Right kidney (tissue), 1 donor: ENCODE results near the gene TDRD7.

Experiments
- DNase-seq: peaks from one replicate; pipeline ENCODE4 v3.0.0-alpha.2; 2016

TDRD7 gene

DNA sequence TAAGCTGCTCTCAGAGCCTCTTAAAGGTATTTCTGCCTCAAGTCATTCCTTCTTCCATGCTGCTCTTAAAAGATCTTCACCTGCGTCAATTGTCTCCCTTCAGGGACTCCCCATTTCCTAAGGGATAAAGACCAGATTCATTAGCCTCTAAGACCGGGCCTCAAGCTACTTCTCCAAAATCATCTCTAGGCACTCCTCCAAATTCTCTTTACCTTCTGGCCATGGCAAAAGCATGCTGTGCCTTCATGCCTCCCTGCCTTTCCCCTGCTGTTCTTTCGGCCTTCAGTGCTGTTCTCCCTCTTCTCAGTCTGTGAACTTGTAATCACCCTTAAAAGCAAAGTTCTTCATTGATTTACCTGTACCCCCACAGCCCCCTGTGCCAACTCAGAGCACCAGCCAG lies 93.9 kb downstream of the TDRD7 start:
- no peak for DNase-seq

DNA sequence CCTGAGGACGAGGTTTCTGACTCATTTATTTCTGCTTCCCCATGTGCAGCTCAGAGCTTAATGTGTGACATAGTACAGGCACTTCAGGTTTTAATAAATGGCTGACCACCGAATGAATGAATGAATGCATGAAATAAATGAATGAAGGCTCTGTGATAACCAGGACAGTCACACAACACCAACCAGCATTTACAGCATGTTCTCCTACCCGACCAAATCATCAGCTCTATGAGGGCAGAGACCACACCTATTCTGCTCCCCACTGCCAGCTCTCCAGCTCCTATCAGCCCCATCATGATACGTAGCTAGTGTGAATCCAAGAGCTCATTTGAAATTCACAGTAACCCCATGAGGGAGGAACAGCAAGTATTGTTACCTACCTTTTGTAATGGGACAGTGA lies 94.4 kb downstream of the TDRD7 start:
- DNase-seq: no peak

DNA sequence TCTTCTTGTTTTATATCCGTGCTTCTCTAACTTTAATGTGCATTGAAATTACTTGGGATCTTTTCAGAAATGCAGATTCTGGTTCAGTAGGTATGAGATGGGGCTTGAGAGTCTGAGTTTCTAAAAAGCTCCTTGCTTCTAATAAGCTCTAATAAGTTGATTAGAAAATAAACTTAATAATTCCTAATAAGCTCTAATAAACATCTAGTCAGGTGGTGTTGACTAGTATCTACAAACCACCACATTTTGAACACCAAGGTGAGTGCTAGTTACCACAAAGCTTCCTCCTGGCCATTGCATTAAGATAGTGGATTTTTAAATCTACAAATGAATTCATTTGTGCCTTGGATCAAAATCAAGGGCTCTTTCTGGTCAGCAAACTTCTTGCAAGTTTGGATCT lies 94.9 kb downstream of the TDRD7 start:
- no peak for DNase-seq

DNA sequence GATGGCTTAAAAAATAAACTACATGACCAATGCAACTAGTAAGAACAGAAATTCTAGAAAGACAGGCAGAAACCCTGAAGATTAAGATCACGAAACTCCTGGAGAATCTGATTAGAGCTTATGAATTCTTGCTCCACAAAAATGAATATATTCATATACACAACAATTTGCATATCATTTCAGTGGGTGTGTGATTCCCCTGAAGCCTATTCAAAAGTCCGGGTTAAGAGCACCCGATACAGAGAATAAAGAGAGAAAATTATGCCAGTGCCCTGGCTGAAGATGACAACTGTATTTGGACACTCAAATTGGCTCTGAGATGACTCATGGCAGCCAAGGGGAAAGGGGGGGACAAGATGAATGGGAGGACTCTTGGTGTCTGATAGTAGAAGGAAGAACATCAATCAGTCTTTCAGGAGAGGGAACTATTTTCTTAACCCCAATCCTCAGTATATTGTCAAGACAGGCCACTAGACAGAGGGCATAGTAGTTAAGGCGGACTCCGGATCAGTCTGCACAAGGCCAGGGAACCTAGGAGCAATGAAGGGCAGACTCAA lies 95.6 kb downstream of the TDRD7 start:
- no peak for DNase-seq

DNA sequence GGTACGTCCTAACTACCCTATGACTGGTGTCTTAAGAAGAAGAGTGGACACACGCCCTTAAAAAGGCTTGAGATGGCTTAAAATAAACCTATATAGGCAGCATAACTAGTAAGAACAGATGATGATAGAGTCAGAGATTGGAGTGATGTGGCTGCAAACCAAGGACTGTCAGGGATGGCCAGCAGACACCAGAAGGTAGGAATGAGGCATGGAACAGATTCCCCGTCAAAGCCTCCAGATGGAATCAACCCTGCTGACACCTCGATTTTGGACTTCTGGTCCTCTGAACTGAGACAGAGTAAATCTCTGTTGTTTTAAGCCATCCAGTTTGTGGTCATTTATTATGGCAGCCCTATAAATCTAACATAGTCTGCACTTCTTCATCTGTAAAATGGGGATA lies 97.0 kb downstream of the TDRD7 start:
- no peak for DNase-seq

DNA sequence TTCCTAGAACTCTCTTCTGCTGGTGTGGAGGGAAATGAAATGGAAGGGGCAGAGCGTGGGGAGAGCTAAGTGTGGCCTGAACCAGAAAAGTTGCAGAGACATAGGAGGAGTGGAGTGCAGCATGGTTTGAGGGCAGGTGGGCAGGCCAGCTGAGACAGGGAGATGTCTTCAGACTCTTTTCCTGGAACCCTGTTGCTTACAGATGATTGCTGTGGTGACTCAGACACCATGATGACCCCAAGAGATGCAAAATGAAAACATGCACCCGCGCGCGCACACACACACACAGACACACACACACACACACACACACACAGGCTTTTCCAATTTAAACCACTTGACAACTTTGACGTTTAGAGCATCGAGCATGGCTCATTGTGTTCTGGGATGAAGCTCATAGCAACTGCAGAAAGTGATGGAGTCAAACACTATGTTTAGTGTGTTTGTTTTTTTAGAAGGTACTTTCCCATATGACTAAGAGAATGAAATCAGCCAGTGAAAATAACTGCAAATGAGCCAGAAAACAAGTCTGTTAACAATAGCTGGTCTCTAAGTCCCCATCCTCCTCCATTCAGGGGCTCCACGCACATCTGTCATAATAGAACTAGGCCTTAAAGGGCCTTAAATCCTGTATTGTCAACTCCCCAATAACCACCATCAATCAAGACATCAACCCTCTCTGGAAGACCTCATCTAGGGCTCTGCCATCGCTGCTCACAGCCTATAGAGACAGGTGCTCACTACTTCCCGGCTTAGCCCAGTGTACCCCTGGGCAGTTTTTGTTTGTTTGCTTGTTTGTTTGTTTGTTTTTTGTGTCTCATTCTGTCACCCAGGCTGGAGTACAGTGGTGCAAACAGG lies 99.1 kb downstream of the TDRD7 start:
- DNase-seq: no peak

DNA sequence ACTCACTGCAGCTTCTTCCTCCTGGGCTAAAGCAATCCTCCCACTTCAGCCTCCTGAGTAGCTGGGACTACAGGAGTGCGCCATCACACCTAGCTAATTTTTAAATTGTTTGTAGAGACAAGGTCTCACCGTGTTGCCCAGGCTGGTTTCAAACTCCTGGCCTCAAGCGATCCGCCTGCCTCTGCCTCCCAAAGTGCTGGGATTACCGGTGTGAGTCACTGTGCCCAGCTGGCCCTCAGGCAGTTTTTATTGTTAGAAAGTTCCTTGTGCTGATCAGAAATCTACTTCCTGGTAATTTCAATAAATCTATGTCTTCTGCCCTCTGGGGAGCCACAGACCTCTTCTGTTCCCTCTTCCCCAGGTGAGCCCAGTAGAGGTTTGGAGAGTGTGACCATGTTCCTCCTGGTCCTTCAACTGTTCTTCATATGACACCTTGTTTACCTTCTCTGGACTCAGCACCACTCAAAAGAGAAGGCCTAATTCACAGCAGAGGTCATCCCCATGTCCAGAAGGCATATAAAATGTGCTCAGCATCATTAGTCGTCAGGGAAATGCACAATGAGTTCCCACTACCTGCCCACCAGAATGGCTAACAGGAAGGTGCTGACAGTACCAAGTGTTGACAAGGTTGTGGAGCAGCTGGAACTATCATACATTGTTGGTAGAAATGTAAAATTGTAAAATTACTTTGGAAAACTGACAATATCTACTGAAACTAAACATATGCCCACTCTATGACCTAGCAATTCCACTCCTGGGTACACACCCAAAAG lies 99.9 kb downstream of the TDRD7 start:
- DNase-seq: no peak

DNA sequence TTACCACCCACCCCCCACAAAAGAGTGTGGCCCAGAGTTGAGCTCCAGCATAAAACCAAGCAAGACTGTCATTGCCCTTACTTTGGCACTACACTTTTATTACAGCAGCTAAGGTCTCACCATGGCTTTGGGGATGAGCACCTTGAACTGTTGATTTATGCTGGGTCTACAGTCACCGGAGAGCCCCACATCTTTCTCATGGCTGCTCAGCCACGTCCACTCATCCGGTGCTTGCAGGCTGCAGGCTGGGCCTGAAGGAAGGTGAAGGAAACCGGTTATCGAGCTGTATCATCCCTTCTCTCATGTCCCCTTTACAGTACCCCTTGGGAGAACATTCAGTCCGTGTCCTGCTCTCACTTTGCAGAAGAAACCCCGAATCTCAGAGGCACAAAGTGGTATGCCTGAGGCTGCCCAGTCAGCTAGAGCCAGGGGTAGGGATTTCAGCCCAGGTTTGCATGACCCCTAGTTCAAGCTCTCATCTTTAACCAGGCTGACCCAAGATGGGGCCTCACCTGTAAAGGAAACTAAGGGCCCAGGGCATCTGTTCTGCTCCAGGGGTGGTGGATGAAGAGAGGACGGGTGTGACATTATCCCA lies 101.2 kb downstream of the TDRD7 start:
- DNase-seq: no peak

DNA sequence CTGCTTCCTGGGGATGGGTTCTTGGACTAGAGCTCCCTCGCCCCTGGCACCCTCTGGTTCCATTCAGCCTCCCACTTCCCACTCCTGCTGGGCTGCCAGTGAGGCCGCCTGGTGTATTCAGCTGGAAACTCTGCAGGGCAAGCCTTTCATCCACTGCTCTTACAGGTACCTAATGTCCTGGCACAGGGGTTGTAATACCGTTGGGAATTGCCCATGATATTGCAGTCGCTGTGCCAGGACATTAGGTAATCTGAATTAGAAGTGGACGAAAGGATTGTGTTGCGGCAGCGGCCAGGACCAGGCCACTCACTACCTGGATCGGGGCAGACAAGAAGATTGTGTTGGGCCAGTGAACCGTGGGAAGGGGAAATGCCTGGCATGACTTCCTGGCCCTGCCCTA lies 102.6 kb downstream of the TDRD7 start:
- DNase-seq: no peak

DNA sequence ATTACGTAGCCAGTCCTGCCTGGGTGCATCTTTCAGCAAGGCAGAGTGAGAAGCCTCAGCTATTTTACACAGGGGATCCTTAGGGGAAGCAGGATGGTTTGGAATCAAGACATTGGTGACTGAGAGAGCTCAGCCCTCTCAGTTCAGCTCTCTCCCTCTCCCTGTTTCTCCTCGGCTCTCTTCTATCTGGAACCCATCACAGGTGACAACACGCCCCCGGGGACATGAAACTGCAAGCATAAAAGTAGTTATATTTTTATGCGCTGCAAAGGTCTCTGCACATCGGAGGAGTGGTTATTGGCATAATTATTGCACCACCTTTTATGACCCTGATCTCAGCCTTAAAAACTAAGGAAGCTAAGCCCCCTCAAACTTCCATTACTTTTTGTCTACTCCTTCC lies 103.8 kb downstream of the TDRD7 start:
- DNase-seq: no peak

DNA sequence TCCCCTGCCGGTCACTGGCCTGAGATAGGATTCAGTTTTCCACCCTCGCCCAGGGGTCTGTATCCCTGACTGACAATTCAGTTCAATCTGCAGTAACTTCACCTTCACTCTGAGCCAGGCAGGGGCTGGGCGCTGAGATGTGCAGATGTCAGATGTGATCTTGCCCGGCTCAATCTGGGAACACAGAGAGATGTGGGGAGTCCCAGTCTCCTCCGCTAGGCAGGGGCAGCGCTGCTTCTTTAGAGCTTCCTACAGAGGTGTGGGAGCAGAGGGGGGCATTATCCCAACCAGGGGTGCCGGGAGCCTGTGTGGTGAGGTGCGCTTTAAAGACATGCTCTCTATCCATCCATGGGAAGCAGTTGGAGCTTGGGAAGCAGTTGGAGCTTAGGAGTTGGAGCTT lies 104.2 kb downstream of the TDRD7 start:
- no peak for DNase-seq

DNA sequence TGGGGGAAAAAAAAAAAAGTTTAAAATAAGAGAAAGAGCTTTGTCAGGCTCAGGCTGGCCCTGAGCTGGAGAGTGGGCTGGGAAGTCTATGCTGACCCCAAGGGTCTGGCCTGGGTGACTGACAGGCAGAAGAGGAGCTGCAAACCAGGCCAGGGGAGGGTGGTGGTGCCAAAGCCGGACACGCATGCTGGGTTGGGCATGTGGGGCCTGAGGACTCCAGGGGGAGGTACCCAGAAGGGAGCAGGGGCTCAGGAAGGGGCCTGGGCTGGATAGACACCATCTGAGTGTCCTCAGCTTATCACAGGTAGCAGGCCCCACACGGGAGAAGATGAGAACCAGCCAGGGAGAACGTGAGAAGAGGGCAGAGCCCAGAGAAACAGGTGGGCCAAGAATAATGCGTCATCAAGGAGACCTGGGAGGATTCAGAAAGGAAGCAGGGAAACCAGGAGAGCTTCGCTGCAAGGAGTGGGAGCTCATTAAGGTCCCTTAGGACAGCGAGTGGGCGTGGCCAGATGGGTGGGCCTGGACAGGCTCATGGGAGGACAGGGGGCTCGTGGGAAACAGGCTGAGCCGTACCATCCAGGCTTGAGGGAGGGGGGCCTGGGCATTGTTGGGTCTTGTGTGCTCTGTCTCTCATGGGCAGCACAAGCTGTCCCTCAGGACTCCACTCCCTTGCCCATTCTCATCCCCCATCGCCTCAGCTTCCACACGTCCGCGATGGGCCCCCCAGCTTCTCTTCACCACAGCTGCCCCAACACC lies 105.6 kb downstream of the TDRD7 start:
- no peak for DNase-seq

DNA sequence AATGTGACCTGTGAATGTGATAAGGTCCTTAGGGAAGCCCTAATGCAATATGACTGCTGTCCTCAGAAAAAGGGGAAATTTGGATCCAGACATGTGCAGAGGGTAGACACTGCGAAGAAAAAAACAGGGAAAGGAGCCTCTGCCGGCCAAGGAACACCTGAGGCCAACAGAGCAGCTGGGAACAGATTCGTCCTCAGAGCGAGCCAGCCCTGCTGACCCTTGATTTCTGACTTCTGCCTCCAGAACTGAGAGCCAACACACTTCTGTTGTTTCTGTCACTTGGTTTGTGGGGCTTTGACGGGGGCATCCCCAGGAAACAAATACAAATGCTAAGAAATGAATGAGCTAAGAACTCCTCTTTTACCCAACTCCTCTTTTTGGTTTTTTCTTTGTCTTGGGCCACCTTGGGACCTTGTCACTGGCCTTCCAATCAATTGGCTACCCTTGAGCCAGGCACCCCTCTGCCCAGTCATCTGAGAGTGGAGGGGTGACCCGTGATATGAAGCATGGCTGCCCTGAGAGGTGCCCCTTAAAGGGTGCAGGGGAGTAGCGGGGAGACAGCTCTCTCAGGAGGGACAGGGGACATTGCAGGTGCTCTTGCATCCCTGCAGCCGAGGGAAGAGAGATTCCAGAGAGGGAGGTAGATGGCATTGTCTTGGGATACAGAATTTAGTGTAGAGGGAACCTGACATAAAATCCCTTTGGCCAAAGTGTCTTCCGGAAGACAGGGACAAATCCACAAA lies 106.4 kb downstream of the TDRD7 start:
- DNase-seq: no peak

DNA sequence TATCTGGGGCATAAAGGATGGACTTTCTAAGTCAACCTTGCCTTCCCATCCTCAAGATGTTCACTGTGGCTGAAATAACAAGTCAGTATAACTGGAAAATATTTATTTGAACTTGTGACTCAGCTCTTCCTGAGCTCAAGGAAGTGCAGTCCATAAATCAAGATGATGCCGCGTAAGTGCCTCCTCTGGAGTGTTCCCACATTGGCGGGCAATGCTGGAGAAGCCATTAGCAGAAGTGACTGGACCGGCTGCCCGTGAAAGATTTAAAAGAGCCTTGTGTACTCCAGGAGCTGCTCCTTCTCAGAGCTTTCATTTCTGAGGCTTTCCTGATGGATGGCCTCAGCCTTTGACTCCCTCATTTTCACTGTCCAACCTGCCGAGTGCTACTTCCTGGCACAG lies 107.0 kb downstream of the TDRD7 start:
- no peak for DNase-seq

DNA sequence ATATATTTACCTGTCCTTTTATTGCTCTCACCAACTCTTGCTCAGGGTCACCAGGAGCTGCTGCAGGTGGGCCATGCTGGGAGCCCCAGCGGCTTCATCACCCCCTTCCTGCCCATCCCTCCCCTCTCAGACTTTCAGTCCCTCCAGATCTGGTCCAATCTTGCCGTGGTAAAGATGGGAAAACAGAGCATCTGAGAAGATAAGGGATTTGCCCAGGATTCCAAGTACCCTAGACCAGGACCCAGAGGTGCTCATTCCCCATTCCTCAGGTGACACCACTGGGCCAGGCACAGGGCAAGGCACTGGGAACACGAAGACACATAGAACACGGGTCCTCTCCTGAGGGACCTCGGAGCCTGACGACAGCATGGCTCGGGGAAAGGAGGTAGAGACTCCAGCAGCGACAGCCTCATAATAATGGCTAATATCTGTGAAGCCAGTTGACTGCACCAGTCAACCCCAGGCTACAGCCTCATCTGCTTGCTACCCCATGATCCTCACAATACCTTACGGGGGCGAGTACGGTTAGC lies 107.6 kb downstream of the TDRD7 start:
- DNase-seq: no peak

DNA sequence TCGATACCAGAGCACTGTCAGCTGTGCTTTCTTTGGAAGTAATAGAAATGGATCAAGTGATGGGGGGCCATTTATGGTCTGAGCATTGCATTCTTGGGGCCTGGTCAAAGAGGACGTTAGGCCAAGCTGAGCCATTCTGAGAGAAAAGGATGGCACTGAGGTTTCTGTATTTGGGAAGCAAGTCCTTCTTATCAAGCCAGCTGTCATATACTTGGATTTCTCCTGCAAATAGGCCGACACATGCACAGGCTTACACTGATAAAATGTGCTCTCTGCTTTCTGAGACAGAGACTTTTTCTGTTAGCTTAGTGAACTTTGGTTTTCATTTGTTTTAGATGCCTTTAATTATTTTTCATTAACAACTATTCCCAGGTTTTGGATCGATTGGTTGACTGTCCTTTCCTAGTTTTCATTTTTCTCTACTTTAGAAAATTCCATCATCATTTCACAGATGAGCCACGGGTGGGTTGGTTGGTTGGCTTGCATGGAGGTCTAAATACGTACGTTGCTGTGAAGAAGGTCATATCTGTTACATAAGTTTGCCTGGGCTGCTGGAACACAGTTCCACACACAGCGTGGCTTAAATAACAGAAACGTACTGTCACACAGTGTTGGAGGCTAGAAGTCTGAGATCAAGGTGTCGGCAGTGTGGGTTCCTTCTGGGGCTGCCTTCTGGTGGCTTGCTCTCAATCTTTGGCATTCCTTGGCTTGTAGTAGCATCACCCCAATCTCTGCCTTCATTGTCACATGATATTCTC lies 109.9 kb downstream of the TDRD7 start:
- no peak for DNase-seq

DNA sequence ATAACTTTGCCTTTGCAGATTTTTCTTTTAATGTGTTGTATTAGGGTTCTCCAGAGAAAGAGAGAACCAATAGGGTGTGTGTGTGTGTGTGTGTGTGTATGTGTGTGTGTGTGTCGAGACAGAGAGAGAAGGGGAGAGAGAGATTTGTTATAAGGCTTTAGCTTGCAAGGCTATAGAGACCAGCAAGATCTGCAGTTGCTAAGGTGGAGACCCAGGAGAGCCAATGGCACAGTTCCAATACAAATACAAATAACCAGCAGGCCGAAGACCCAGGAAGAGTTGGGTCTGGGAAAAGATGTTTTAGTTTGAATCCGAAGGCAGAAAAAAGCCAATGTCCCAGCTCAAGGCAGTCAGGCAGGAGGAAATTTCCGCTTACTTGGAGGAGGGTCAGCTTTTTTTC lies 112.5 kb downstream of the TDRD7 start:
- DNase-seq: no peak

DNA sequence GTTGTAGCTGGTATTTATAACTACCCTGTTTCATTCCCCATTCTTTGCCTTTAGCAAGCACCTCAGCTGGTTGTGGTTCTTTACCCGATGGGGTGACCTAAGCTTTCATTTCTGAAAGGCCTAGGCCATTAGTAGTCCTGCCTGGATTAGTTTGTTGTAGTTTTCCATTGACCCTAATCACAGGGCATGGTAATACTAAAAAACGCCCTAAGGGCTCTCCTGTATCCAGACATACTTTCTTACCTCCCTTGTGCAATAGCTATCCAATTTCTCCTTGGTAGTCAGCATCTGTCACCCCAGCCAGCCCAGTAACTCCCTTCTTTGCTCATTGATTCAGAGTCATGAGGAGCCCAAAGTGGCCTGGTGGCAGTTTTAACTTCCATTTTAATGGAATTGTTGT lies 113.6 kb downstream of the TDRD7 start:
- no peak for DNase-seq

DNA sequence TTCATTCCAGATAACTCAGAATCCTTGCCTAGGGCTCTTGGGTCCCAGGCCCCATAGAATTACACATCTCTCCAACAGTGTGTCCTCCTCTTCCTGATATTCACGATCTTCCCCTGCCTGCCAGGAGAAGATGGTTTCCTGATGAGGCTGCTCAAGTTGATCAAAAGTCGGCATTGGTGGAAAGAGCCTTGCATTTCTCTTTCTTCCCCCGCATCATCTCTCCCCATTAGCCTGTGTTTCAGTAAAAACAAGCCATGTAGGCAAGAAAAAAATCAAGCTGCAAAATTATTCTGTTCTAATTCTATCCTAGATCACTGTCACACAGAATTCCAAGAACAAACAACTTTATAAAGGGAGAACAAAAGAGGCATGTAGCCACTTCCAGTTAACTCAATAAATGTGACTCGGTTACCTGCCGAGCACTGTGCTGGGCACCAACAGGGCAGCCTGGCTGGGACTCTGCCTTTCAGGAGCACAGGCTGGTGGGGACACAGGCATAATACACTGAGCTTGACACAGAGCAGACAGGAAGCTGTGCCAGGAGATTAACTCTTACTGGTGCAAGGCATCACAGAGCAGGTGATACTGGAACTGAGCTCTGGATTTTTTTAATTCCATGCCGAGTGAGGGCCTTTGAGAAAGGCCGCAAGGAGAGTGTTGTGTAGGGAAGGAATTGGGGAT lies 115.1 kb downstream of the TDRD7 start:
- DNase-seq: no peak
